Measurements from ENCODE around the gene UACA. TPM values are rescaled to one million over a fixed set of nuclear protein-coding genes. Genes with fewer than 3 reads are reported as not detected.

Gene UACA
- total RNA-seq, 1 experiment from 2014 or later = 38.0 TPM

DNA sequence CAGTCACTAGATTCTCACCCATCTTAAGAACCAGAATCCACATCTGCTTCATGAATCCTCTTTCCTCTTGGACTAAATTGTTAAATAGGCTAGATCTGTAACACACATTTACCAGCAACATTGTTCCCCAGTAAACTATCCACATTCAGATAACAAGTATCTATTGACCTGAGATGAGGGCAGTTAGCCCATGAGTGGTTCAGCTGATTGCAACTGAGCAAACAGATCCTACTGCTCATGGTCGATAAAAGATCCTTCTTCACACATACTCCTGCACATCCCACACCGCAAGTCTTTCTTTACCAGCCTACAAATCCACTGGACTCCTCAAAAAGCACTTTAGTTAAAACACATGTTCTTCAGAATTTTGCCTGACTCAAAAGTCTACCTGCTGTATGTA, 59.2 kb downstream of the UACA start:
- Histone ChIP-seq H2AFZ (ENCODE audit: low read length) (no peak overlapping the region), H2BK15ac (ENCODE audit: low read depth, low read length) (0 out of 2 replicates have a peak overlapping the region, but pooled peaks have one; percentile 24)
- WGBS (ENCODE audit: extremely low coverage, insufficient read length, low lambda C conversion rate) = no CpG with 5 or more reads among the region's 2 CpGs

More for the DNA sequence above, 59.2 kb downstream of the UACA start:
- H3K27me3 ChIP-seq (ENCODE audit: insufficient read depth, low read length) = no peaks in the 10 kb centered on the region
- H3K27ac Mint-ChIP-seq = peak overlapping the region in 1 of 3 experiments; percentile 56; a peak in 1 of 7 replicates
- H3K4me2 ChIP-seq (ENCODE audit: insufficient read depth, insufficient read length, low read length) = no peak overlapping the region
- H3K4me1 Mint-ChIP-seq = peaks cover 53% of the 10 kb centered on the region in 2 experiments
- H3K4me1 ChIP-seq (ENCODE audit: insufficient read depth, low read length) = peaks cover 2% of the 10 kb centered on the region; the same call in 1 of the 2 replicates
- no peak overlapping the region for H2BK5ac ChIP-seq (ENCODE audit: insufficient read length, low read length)
- no peaks in the 10 kb centered on the region for H3K9me3 ChIP-seq (ENCODE audit: control insufficient read depth, low read depth, low read length)
- H2BK120ac ChIP-seq (ENCODE audit: low read depth, low read length, poor library complexity, severe bottlenecking) = no peak overlapping the region
- no peak overlapping the region for H3K9ac ChIP-seq (ENCODE audit: extremely low read depth, insufficient read length, low read length)
- H3K27me3 Mint-ChIP-seq (ENCODE audit: low read depth) = no peaks in the 10 kb centered on the region
- H3K14ac ChIP-seq (ENCODE audit: insufficient read depth, low read length) = no peak overlapping the region
- H4K20me1 ChIP-seq (ENCODE audit: control insufficient read depth, insufficient read depth, insufficient read length) = no peaks in the 10 kb centered on the region
- H3K4ac ChIP-seq (ENCODE audit: low read depth, low read length) = no peak overlapping the region
- no peak overlapping the region for H3K4me3 Mint-ChIP-seq
- H3K18ac ChIP-seq (ENCODE audit: insufficient read length, low read depth, low read length) = no peak overlapping the region
- DNase-seq = no peak
- H3K79me1 ChIP-seq (ENCODE audit: insufficient read depth, low read depth, low read length, poor library complexity, severe bottlenecking) = peaks cover 4% of the 10 kb centered on the region
- no peak overlapping the region for H3T11ph ChIP-seq (ENCODE audit: low read length)
- H3K56ac ChIP-seq (ENCODE audit: insufficient read length, low read depth, low read length) = no peak overlapping the region
- H4K8ac ChIP-seq (replicated peaks; ENCODE audit: insufficient read length, low read depth, low read length) = no peak overlapping the region
- H4K5ac ChIP-seq (ENCODE audit: insufficient read length, low read depth, low read length) = no peak overlapping the region
- H3K9me3 Mint-ChIP-seq = no peaks in the 10 kb centered on the region
- H3K23ac ChIP-seq (ENCODE audit: insufficient read length, low read depth, low read length) = no peak overlapping the region
- H4K91ac ChIP-seq (ENCODE audit: insufficient read length, low read depth, low read length) = no peak overlapping the region
- no peaks in the 10 kb centered on the region for H3K23me2 ChIP-seq (ENCODE audit: insufficient read length, low read depth, low read length, poor library complexity, severe bottlenecking)
- H3K36me3 Mint-ChIP-seq (ENCODE audit: insufficient read depth in 1 of 3, low read depth in 3 of 3) = 0 out of 7 replicates have a peak, but pooled peaks cover 0 to 1% (median 0%) of the 10 kb centered on the region in 3 experiments
- H2BK12ac ChIP-seq (ENCODE audit: insufficient read length, low read depth, low read length) = no peak overlapping the region
- no peak overlapping the region for H3K27ac ChIP-seq (ENCODE audit: insufficient read length, low read depth, low read length)
- no peaks in the 10 kb centered on the region for H3K79me2 ChIP-seq (ENCODE audit: insufficient read depth, low read length)
- H2AK5ac ChIP-seq (ENCODE audit: insufficient read length, low read length) = no peak overlapping the region
- H2BK20ac ChIP-seq (ENCODE audit: low read depth, low read length, poor library complexity, severe bottlenecking) = peak overlapping the region; percentile 75
- no peak for TF ChIP-seq CTCF (conservative IDR thresholded peaks at IDR 0.05)

Data from H9 (cell line).